DND-41 (cell line): ENCODE data around the gene GAS2.

Source experiments
- ATAC-seq: fragments of 200-7000 bp; cut with Tn5 transposase; 3 replicates; pipeline ENCODE4 v1.9.1; 2021; ENCODE audit warnings: low read depth; ENCODE audit not compliant: insufficient read depth
- DNase-seq: peaks from one replicate; pipeline ENCODE4 v3.0.0-alpha.2; 2020
- H2AFZ ChIP-seq: 2 replicates; pipeline ENCODE4 v1.6.0; 2012; ENCODE audit warnings: low read depth, low read length
- H3K27ac ChIP-seq: 2 replicates; pipeline ENCODE4 v1.5.1; 2012; ENCODE audit warnings: low read length, inconsistent platforms
- H3K27me3 ChIP-seq: fragments of 200-600 bp; sonication (generic); 2 replicates; pipeline ENCODE4 v1.6.0; 2012; ENCODE audit warnings: low read length, mild to moderate bottlenecking, inconsistent platforms; ENCODE audit not compliant: insufficient read depth, poor library complexity
- H3K36me3 ChIP-seq: 2 replicates; pipeline ENCODE4 v1.5.1; 2012; ENCODE audit warnings: low read length, inconsistent platforms; ENCODE audit not compliant: insufficient read depth
- H3K4me1 ChIP-seq: 2 replicates; pipeline ENCODE4 v1.5.1; 2012; ENCODE audit warnings: mild to moderate bottlenecking, low read length; ENCODE audit not compliant: insufficient read depth
- H3K4me2 ChIP-seq: 2 replicates; pipeline ENCODE4 v1.6.0; 2012; ENCODE audit warnings: mild to moderate bottlenecking, moderate library complexity, low read length, inconsistent platforms; ENCODE audit not compliant: insufficient read depth
- H3K4me3 ChIP-seq, 2 experiments: fragments of 200-600 bp in 1 of 2; shearing (Covaris generic) in 1 of 2; 2 replicates each; pipeline ENCODE4 v1.5.1; 2012 to 2016; ENCODE audit warnings: inconsistent platforms in 2 of 2, low read length in 2 of 2, mild to moderate bottlenecking in 2 of 2, low read depth in 1 of 2, moderate library complexity in 1 of 2
- H3K79me2 ChIP-seq: 2 replicates; pipeline ENCODE4 v1.6.0; 2012; ENCODE audit warnings: low read length, inconsistent platforms; ENCODE audit not compliant: insufficient read depth
- H3K9ac ChIP-seq: 2 replicates; pipeline ENCODE4 v1.6.0; 2012; ENCODE audit warnings: low read depth, mild to moderate bottlenecking, inconsistent platforms, low read length, moderate library complexity
- H3K9me3 ChIP-seq: 2 replicates; pipeline ENCODE4 v1.5.1; 2012; ENCODE audit warnings: low read length, moderate library complexity, mild to moderate bottlenecking, inconsistent platforms; ENCODE audit not compliant: insufficient read depth, severe bottlenecking
- H4K20me1 ChIP-seq: 2 replicates; pipeline ENCODE4 v1.6.0; 2012; ENCODE audit warnings: low read length; ENCODE audit not compliant: insufficient read depth
- CTCF ChIP-seq: IDR thresholded peaks from 2 replicates; pipeline ENCODE4 v1.5.1; 2012; ENCODE audit warnings: borderline replicate concordance, low read length, moderate library complexity, mild to moderate bottlenecking; ENCODE audit not compliant: poor library complexity, severe bottlenecking; ENCODE audit errors: extremely low read depth
- EZH2 ChIP-seq: IDR thresholded peaks from 3 replicates; pipeline ENCODE4 v1.6.1; 2012; ENCODE audit warnings: borderline replicate concordance, low read depth, mild to moderate bottlenecking, moderate library complexity, low read length, inconsistent platforms; ENCODE audit not compliant: severe bottlenecking

GAS2 gene

GRCh38 chr11:22742157-22742613 is 75.8 kb downstream of the GAS2 start:
- Histone ChIP-seq H3K9me3 (no peaks in the 10 kb centered on the region), H2AFZ (no peak overlapping the region), H3K27ac (peak overlapping the region; percentile 23), H3K4me1 (peaks cover 23% of the 10 kb centered on the region), H3K79me2 (no peaks in the 10 kb centered on the region), H3K4me2 (no peak overlapping the region), H3K4me3 (no peak overlapping the region), H3K9ac (no peak overlapping the region), H4K20me1 (no peaks in the 10 kb centered on the region), H3K36me3 (no peaks in the 10 kb centered on the region), H3K27me3 (no peaks in the 10 kb centered on the region)
- TF ChIP-seq CTCF, result no peak
- TF ChIP-seq EZH2, result no peak
- peak; percentile 35; the same call in 1 of the 3 replicates for ATAC-seq
- no peak for DNase-seq

GRCh38 chr11:22749536-22749935 is 83.1 kb downstream of the GAS2 start:
- TF ChIP-seq CTCF, result no peak
- TF ChIP-seq EZH2, result no peak
- Histone ChIP-seq H3K4me2 (no peak overlapping the region), H3K9me3 (no peaks in the 10 kb centered on the region), H3K4me3 (no peak overlapping the region), H3K4me1 (peaks cover 33% of the 10 kb centered on the region), H3K27me3 (no peaks in the 10 kb centered on the region), H4K20me1 (no peaks in the 10 kb centered on the region), H2AFZ (no peak overlapping the region), H3K79me2 (no peaks in the 10 kb centered on the region), H3K27ac (no peak overlapping the region), H3K9ac (no peak overlapping the region), H3K36me3 (no peaks in the 10 kb centered on the region)
- DNase-seq (no peak), ATAC-seq (no peak)

DNA sequence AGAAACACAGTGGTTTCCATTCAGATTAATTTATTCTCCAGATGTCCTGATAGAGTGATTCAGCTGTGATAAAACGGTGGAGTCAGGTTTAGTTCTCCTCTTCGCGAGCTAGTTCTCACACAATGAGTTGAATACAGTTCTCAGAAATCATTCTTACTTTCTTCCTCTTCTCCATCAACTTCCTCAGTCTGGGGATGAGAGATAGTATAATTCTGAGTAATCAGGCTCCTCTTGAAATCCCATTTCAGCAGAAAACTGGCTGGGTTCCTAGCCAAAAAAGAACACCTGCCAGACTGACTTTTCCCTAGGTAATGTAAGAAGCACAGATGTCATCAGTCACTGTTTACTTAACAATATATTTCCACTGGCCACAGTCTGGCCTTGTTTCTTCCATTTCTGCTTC is 86.5 kb downstream of the GAS2 start:
- H3K4me1 ChIP-seq, result peaks cover 33% of the 10 kb centered on the region
- H3K9me3 ChIP-seq, result no peaks in the 10 kb centered on the region
- 0 out of 2 replicates have a peak overlapping the region, but pooled peaks have one; percentile 43 for H2AFZ ChIP-seq
- no peak overlapping the region for H3K4me2 ChIP-seq
- ATAC-seq (no peak), DNase-seq (no peak)
- H3K79me2 ChIP-seq, result no peaks in the 10 kb centered on the region
- TF ChIP-seq CTCF (no peak), EZH2 (no peak)
- peak overlapping the region; percentile 11 for H3K27ac ChIP-seq
- no peaks in the 10 kb centered on the region for H3K27me3 ChIP-seq
- no peak overlapping the region for H3K4me3 ChIP-seq
- no peaks in the 10 kb centered on the region for H4K20me1 ChIP-seq
- no peaks in the 10 kb centered on the region for H3K36me3 ChIP-seq
- no peak overlapping the region for H3K9ac ChIP-seq

DNA sequence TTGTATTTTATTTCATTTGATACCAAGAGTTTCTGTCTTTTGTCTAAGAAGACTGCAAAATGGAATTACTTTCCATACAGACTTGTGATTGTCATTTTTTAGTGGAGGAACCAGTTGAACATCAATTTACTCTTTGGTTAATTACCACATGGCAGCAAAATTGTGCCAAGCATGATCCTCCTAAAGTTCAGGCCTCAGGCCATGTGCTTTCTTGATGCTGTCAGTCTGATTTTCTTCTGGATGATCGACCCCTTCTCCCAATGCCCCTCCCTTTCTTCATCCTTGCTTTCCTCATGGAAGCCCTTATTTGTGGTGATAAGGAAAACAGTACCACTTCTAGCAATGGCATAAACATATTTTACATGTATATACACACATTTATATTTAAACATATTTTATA is 87.0 kb downstream of the GAS2 start:
- Histone ChIP-seq H3K4me2 (no peak overlapping the region), H3K27ac (peak overlapping the region; percentile 5), H3K79me2 (no peaks in the 10 kb centered on the region), H3K4me3 (no peak overlapping the region), H3K4me1 (peaks cover 33% of the 10 kb centered on the region), H3K36me3 (no peaks in the 10 kb centered on the region), H4K20me1 (no peaks in the 10 kb centered on the region), H3K27me3 (no peaks in the 10 kb centered on the region), H3K9ac (no peak overlapping the region), H3K9me3 (no peaks in the 10 kb centered on the region), H2AFZ (0 out of 2 replicates have a peak overlapping the region, but pooled peaks have one; percentile 43)
- no peak for DNase-seq
- TF ChIP-seq EZH2 (no peak), CTCF (no peak)
- no peak for ATAC-seq
